ENCODE data around the gene MTA1. TPM values are rescaled to one million over a fixed set of nuclear protein-coding genes. Genes with fewer than 3 reads are reported as not detected.

Gene MTA1
- polyA plus RNA-seq, 1 of the 3 experiments (the other 2 are of a cell fraction): 96.3 TPM

GRCh38 chr14:105383083-105383730, 36.4 kb upstream of the MTA1 start:
- Histone ChIP-seq H3K4me2 (no peak overlapping the region), H3K79me2 (ENCODE audit: insufficient read depth) (no peaks in the 10 kb centered on the region), H3K9ac (no peak overlapping the region), H3K27ac (ENCODE audit: low read depth in 2 of 2, low read length in 1 of 2) (no peak overlapping the region), H3K27me3 (ENCODE audit: insufficient read depth) (no peaks in the 10 kb centered on the region), H3K4me3 (ENCODE audit: low read depth in 2 of 2, low read length in 1 of 2) (no peak overlapping the region), H3K9me2 (no peaks in the 10 kb centered on the region), H3F3A (replicated peaks; ENCODE audit: insufficient read depth) (no peaks in the 10 kb centered on the region), H4K20me1 (ENCODE audit: insufficient read depth) (no peaks in the 10 kb centered on the region), H3K4me1 (ENCODE audit: control insufficient read depth in 1 of 2, insufficient read depth in 2 of 2, low read depth in 1 of 2, low read length in 1 of 2) (no peaks in the 10 kb centered on the region; a peak in 1 of 4 replicates), H3K9me3 (no peaks in the 10 kb centered on the region), H3K36me3 (replicated peaks in 1 of 2; ENCODE audit: control insufficient read depth in 1 of 2, insufficient read depth in 2 of 2, low read length in 1 of 2) (peaks cover 0 to 50% of the 10 kb centered on the region in 2 experiments), H2AFZ (ENCODE audit: low read depth) (no peak overlapping the region)
- 91% methylated on average over 17 of the region's 32 CpGs for WGBS (ENCODE audit: low lambda C conversion rate)
- ChIA-PET POLR2A (no interaction called here), CTCF (interaction anchor here (1.0 to 3.4 kb wide), 4 partner anchors 12 to 107 kb away, joined by 3 to 15 read pairs (median 6); partner anchors contain the start of gene TEX22)
- TF ChIP-seq TAF1 (IDR thresholded peaks at IDR 0.05; ENCODE audit: borderline replicate concordance, low read depth, low read length): no peak
- TF ChIP-seq ELF1 (IDR thresholded peaks at IDR 0.05): no peak
- TF ChIP-seq USF1 (IDR thresholded peaks at IDR 0.05; ENCODE audit: borderline replicate concordance, low read depth): no peak
- TF ChIP-seq EP300 (IDR thresholded peaks at IDR 0.05; ENCODE audit: borderline replicate concordance in 1 of 2, low read depth in 1 of 2, low read length in 1 of 2): no peak
- no peak for TF ChIP-seq FOSL2 (IDR thresholded peaks at IDR 0.05; ENCODE audit: borderline replicate concordance, low read depth)
- TF ChIP-seq REST (IDR thresholded peaks at IDR 0.05; ENCODE audit: low read depth, low read length): no peak
- no peak for TF ChIP-seq MXI1 (IDR thresholded peaks at IDR 0.05; ENCODE audit: low read depth, low read length)
- TF ChIP-seq SIN3A (IDR thresholded peaks at IDR 0.05; ENCODE audit: borderline replicate concordance, low read depth, low read length): no peak
- no peak for TF ChIP-seq GATA2 (CRISPR knock-in tag; IDR thresholded peaks at IDR 0.05)
- TF ChIP-seq CHD2 (IDR thresholded peaks at IDR 0.05; ENCODE audit: low read length, partially characterized antibody): no peak
- no peak for TF ChIP-seq RXRA (IDR thresholded peaks at IDR 0.05; ENCODE audit: borderline replicate concordance, low read depth)
- TF ChIP-seq YY1 (IDR thresholded peaks at IDR 0.05; ENCODE audit: low read depth): no peak
- TF ChIP-seq RAD21 (IDR thresholded peaks at IDR 0.05; ENCODE audit: low read length): no peak
- TF ChIP-seq ZBTB33 (IDR thresholded peaks at IDR 0.05; ENCODE audit: borderline replicate concordance, low read depth): no peak
- no peak for TF ChIP-seq FOXM1 (IDR thresholded peaks at IDR 0.05; ENCODE audit: low read depth)
- no peak for TF ChIP-seq SMC3 (IDR thresholded peaks at IDR 0.05; ENCODE audit: low read depth, low read length)
- TF ChIP-seq TCF12 (IDR thresholded peaks at IDR 0.05): no peak
- no peak for TF ChIP-seq FOXJ3 (CRISPR knock-in tag; IDR thresholded peaks at IDR 0.05)
- no peak for TF ChIP-seq PBX3 (IDR thresholded peaks at IDR 0.05)
- TF ChIP-seq EZH2phosphoT487 (IDR thresholded peaks at IDR 0.05; ENCODE audit: borderline replicate concordance, low read depth): no peak
- DNase-seq: no peak
